ENCODE data around the gene STIM2.
"Not testable (repeated sequence)": the region's sequence is repeated elsewhere in the genome, so short reads cannot be mapped to it uniquely, and the experiment has no call there.

STIM2 gene

DNA sequence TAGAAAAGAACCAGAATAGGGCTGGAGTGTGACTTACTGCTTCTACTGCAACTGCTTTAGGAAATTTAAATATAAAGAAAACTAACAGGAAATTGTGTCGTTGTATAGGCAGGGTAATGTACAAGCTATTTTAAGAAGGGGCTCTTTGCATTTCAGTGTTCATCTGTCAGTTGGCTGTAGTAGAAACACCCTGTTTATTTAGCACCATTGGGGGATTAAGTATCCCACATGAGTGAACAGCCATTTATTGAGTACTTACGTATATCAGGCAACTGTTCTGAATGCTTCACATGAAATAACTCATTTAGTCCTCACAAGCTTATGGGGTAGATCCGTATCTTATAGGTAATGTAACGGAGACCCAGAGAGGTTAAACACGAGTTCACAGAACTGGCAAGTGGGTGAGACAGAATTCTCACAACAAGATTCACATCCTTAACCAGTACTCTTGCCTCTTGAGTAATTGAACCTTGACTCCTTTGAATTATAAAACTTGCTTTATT, 23.9 kb downstream of the STIM2 start:
- no peaks in the 10 kb centered on the region for H3K27me3 ChIP-seq (ENCODE audit: control insufficient read depth, insufficient read depth, low read length)
- H3K27ac ChIP-seq (ENCODE audit: low read depth, low read length) = no peak overlapping the region
- H3K4me3 ChIP-seq (ENCODE audit: low read depth, low read length) = no peak overlapping the region
- H3K9ac ChIP-seq (ENCODE audit: low read depth, low read length) = 0 out of 2 replicates have a peak overlapping the region, but pooled peaks have one; percentile 17
- no peaks in the 10 kb centered on the region for H3K36me3 ChIP-seq (ENCODE audit: control insufficient read depth, insufficient read depth, low read length)
- peaks cover 13% of the 10 kb centered on the region for H3K4me1 ChIP-seq (ENCODE audit: control insufficient read depth, insufficient read depth, low read length)
- H3K9me3 ChIP-seq (ENCODE audit: control insufficient read depth, insufficient read depth, low read length) = no peaks in the 10 kb centered on the region

DNA sequence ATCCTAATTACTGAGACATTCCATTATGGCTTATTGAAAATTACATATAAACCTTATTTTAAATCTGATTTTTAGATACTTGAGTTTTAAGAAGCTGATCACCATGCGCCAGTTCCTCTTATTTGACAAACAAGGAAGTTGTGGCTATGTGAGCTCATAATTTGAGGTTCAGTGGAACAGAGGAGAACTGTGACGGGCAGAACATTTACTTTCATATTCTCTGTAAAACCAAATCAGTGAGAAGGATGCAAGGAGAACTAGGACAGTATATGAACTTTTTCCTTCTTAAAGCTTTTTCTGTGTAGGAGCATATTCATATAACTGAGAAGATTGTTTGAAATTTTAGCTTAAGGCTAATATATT, 25.3 kb downstream of the STIM2 start:
- no peaks in the 10 kb centered on the region for H3K36me3 ChIP-seq (ENCODE audit: control insufficient read depth, insufficient read depth, low read length)
- no peak overlapping the region for H3K9ac ChIP-seq (ENCODE audit: low read depth, low read length)
- peaks cover 13% of the 10 kb centered on the region for H3K4me1 ChIP-seq (ENCODE audit: control insufficient read depth, insufficient read depth, low read length)
- no peaks in the 10 kb centered on the region for H3K9me3 ChIP-seq (ENCODE audit: control insufficient read depth, insufficient read depth, low read length)
- H3K4me3 ChIP-seq (ENCODE audit: low read depth, low read length) = no peak overlapping the region
- H3K27me3 ChIP-seq (ENCODE audit: control insufficient read depth, insufficient read depth, low read length) = no peaks in the 10 kb centered on the region
- no peak overlapping the region for H3K27ac ChIP-seq (ENCODE audit: low read depth, low read length)

DNA sequence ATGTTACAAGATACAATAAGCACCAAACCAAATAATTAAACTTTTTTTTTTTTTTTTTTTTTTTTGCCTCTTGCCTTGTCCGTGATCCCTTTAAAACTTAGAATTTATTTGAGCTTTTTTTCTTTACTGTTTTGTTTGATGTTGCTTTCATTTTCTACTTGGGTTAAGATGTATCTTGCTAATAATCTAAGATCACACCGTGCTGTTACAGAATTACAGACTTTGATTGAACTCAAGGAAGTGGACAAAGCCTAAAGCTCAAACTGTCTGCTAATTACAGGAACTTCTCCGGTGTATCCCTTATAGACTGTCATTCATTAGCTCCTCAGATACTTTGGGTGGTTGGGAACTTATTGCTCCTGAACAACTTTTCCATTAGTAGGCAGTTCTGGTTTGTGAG, 26.5 kb downstream of the STIM2 start:
- H3K36me3 ChIP-seq (ENCODE audit: control insufficient read depth, insufficient read depth, low read length) = no peaks in the 10 kb centered on the region
- H3K9ac ChIP-seq (ENCODE audit: low read depth, low read length) = no peak overlapping the region
- peaks cover 13% of the 10 kb centered on the region for H3K4me1 ChIP-seq (ENCODE audit: control insufficient read depth, insufficient read depth, low read length)
- no peaks in the 10 kb centered on the region for H3K9me3 ChIP-seq (ENCODE audit: control insufficient read depth, insufficient read depth, low read length)
- no peak overlapping the region for H3K27ac ChIP-seq (ENCODE audit: low read depth, low read length)
- no peak overlapping the region for H3K4me3 ChIP-seq (ENCODE audit: low read depth, low read length)
- no peaks in the 10 kb centered on the region for H3K27me3 ChIP-seq (ENCODE audit: control insufficient read depth, insufficient read depth, low read length)

DNA sequence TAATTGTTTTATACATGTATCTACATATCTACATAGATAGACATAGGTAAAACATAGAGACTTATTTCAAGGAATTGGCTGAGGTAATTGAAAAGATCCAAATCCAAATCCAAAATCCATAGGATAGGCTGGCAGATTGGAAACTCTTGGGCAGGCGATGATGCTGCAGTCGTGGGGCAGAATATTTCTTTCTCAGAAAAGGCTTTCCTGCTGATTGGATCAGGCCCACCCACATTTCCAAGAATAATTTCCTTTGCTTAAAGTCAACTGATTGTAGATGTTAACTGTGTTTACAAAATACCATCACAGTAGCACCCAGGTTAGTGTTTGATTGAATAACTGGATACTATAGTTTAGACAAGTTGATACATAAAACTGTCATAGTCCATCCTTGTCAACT, 27.2 kb downstream of the STIM2 start:
- no peak overlapping the region for H3K9ac ChIP-seq (ENCODE audit: low read depth, low read length)
- H3K4me3 ChIP-seq (ENCODE audit: low read depth, low read length) = no peak overlapping the region
- no peak overlapping the region for H3K27ac ChIP-seq (ENCODE audit: low read depth, low read length)
- no peaks in the 10 kb centered on the region for H3K9me3 ChIP-seq (ENCODE audit: control insufficient read depth, insufficient read depth, low read length)
- H3K4me1 ChIP-seq (ENCODE audit: control insufficient read depth, insufficient read depth, low read length) = peaks cover 13% of the 10 kb centered on the region
- H3K27me3 ChIP-seq (ENCODE audit: control insufficient read depth, insufficient read depth, low read length) = no peaks in the 10 kb centered on the region
- H3K36me3 ChIP-seq (ENCODE audit: control insufficient read depth, insufficient read depth, low read length) = no peaks in the 10 kb centered on the region

DNA sequence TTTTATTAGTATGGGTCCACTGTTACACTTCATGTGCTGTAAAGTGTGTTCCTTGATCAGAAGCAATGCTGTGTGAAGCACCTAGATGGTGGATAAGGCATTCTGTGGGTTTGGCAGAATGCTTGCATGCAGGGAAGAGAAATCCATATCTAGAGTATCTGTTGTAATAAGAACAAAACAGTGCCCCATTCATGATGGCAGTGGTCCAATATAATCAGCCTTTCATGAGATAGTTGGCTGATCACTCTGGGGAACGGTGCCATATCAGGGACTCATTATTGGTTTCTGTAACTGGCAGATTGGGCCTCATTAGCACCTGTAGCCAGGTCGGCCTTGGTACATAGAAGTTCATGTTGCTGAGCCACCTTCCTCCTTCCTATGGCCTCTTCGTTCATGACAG, 28.7 kb downstream of the STIM2 start:
- Histone ChIP-seq H3K27me3 (ENCODE audit: control insufficient read depth, insufficient read depth, low read length) (no peaks in the 10 kb centered on the region), H3K9me3 (ENCODE audit: control insufficient read depth, insufficient read depth, low read length) (no peaks in the 10 kb centered on the region), H3K36me3 (ENCODE audit: control insufficient read depth, insufficient read depth, low read length) (no peaks in the 10 kb centered on the region), H3K27ac (ENCODE audit: low read depth, low read length) (no peak overlapping the region), H3K4me3 (ENCODE audit: low read depth, low read length) (no peak overlapping the region), H3K9ac (ENCODE audit: low read depth, low read length) (no peak overlapping the region), H3K4me1 (ENCODE audit: control insufficient read depth, insufficient read depth, low read length) (peaks cover 6% of the 10 kb centered on the region; the same call in 1 of the 2 replicates)

DNA sequence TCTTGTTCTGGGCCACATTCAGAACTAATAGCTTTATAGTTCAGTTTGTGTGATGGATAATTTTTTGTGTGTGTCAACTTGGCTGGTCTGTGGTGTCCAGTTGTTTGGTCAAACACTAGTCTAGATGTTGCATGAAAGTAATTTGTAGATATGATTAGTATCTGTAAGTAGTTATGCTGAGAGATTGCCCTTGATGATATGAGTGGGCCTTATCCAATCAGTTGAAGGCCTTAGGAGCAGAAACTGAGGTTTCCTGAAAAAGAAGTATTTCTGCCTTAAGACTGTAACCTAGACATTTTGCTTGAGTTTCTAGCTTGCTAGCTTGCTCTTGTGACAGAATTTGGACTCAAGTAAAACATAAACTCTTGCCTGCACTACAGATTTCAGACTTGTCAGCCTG, 30.4 kb downstream of the STIM2 start:
- Histone ChIP-seq H3K27me3 (ENCODE audit: control insufficient read depth, insufficient read depth, low read length) (no peaks in the 10 kb centered on the region), H3K9me3 (ENCODE audit: control insufficient read depth, insufficient read depth, low read length) (no peaks in the 10 kb centered on the region), H3K4me3 (ENCODE audit: low read depth, low read length) (no peak overlapping the region), H3K9ac (ENCODE audit: low read depth, low read length) (no peak overlapping the region), H3K36me3 (ENCODE audit: control insufficient read depth, insufficient read depth, low read length) (no peaks in the 10 kb centered on the region), H3K27ac (ENCODE audit: low read depth, low read length) (no peak overlapping the region), H3K4me1 (ENCODE audit: control insufficient read depth, insufficient read depth, low read length) (no peaks in the 10 kb centered on the region)

DNA sequence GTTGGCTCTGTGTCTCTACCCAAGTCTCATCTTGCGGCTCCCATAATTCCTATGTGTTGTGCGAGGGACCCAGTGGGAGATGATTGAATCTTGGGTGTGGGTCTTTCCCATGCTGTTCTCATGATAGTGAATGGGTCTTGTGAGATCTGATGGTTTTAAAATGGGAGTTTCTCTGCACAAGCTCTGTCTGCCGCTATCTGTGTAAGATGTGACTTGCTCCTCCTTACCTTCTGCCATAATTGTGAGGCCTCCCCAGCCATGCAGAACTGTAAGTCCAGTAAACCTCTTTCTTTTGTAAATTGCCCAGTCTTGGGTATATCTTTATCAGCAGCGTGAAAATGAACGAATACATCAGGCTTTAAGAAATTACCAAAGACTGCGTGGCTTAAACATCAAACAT, 31.2 kb downstream of the STIM2 start:
- H3K9me3 ChIP-seq (ENCODE audit: control insufficient read depth, insufficient read depth, low read length) = no peaks in the 10 kb centered on the region
- no peaks in the 10 kb centered on the region for H3K27me3 ChIP-seq (ENCODE audit: control insufficient read depth, insufficient read depth, low read length)
- H3K9ac ChIP-seq (ENCODE audit: low read depth, low read length) = no peak overlapping the region
- H3K4me3 ChIP-seq (ENCODE audit: low read depth, low read length) = no peak overlapping the region
- no peaks in the 10 kb centered on the region for H3K36me3 ChIP-seq (ENCODE audit: control insufficient read depth, insufficient read depth, low read length)
- H3K4me1 ChIP-seq (ENCODE audit: control insufficient read depth, insufficient read depth, low read length) = no peaks in the 10 kb centered on the region
- H3K27ac ChIP-seq (ENCODE audit: low read depth, low read length) = no peak overlapping the region

DNA sequence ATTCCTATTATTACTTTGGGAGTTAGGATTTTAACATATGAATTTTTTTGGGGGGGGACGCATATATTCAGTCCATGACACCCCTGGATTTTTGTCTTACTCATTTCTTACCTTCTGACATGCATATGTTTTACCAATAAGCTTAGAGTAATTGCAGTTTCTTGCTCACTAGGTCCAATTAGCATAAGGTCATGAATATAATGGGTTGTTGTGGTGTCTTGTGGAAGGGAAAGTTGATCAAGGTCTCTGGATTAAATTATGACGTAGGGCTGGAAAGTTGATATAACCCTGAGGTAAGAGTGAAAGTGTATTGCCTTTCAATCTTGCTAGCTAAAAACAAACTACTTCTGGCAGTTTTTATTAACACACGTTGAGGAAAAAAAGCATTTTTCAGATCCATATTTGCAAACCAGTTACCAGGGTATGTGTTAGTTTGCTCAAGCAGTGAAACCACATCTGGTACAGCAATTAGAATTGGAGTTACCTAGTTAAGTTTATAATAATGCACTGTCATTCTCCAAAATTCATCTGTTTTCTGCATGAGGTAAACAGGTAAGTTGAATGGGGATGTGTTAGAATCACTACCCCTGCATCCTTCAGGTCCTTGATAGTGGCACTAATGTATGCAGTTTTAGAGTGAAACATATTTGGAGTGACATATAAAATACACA, 32.0 kb downstream of the STIM2 start:
- no peaks in the 10 kb centered on the region for H3K36me3 ChIP-seq (ENCODE audit: control insufficient read depth, insufficient read depth, low read length)
- no peak overlapping the region for H3K4me3 ChIP-seq (ENCODE audit: low read depth, low read length)
- no peaks in the 10 kb centered on the region for H3K4me1 ChIP-seq (ENCODE audit: control insufficient read depth, insufficient read depth, low read length)
- no peaks in the 10 kb centered on the region for H3K9me3 ChIP-seq (ENCODE audit: control insufficient read depth, insufficient read depth, low read length)
- no peaks in the 10 kb centered on the region for H3K27me3 ChIP-seq (ENCODE audit: control insufficient read depth, insufficient read depth, low read length)
- H3K9ac ChIP-seq (ENCODE audit: low read depth, low read length) = no peak overlapping the region
- H3K27ac ChIP-seq (ENCODE audit: low read depth, low read length) = no peak overlapping the region

DNA sequence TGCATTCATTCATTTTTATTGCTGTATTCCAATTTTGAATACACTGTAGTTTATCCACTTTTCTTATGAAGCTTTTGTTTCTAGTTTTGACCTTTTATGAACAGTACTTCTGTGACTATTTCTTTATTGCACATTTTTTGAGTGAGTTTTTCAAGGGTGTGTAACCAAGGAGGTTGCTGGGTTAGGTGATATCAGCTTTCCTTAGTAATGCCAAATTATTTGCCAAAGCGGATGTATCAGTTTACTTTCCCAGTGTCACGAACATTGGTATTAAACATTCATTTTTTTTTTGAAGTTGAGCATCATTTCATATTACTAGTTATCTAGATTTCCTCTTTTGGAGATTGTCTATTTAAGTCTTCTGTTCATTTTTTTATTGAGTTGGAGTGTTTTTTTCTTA, 32.9 kb downstream of the STIM2 start:
- Histone ChIP-seq H3K27ac (ENCODE audit: low read depth, low read length) (no peak overlapping the region), H3K36me3 (ENCODE audit: control insufficient read depth, insufficient read depth, low read length) (no peaks in the 10 kb centered on the region), H3K9ac (ENCODE audit: low read depth, low read length) (no peak overlapping the region), H3K9me3 (ENCODE audit: control insufficient read depth, insufficient read depth, low read length) (no peaks in the 10 kb centered on the region), H3K4me1 (ENCODE audit: control insufficient read depth, insufficient read depth, low read length) (no peaks in the 10 kb centered on the region), H3K4me3 (ENCODE audit: low read depth, low read length) (no peak overlapping the region), H3K27me3 (ENCODE audit: control insufficient read depth, insufficient read depth, low read length) (no peaks in the 10 kb centered on the region)

DNA sequence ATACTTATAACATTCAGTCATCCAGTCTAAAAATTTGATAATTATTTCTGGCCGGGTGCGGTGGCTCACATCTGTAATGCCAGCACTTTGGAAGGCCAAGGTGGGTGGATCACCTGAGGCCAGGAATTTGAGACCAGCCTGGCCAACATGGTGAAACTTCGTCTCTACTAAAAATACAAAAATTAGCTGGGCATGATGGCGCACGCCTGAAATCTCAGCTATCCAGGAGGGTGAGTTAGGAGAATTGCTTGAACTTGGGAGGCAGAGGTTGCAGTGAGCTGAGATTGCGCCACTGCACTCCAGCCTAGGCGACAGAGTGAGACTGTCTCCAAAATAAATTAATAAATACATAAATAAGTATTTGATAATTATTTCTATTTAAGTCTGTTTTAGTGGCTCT, 34.2 kb downstream of the STIM2 start:
- not testable (repeated sequence) for H3K9ac ChIP-seq (ENCODE audit: low read depth, low read length); H3K4me1 ChIP-seq (ENCODE audit: control insufficient read depth, insufficient read depth, low read length); H3K4me3 ChIP-seq (ENCODE audit: low read depth, low read length); H3K36me3 ChIP-seq (ENCODE audit: control insufficient read depth, insufficient read depth, low read length); H3K27me3 ChIP-seq (ENCODE audit: control insufficient read depth, insufficient read depth, low read length); H3K27ac ChIP-seq (ENCODE audit: low read depth, low read length); H3K9me3 ChIP-seq (ENCODE audit: control insufficient read depth, insufficient read depth, low read length)

DNA sequence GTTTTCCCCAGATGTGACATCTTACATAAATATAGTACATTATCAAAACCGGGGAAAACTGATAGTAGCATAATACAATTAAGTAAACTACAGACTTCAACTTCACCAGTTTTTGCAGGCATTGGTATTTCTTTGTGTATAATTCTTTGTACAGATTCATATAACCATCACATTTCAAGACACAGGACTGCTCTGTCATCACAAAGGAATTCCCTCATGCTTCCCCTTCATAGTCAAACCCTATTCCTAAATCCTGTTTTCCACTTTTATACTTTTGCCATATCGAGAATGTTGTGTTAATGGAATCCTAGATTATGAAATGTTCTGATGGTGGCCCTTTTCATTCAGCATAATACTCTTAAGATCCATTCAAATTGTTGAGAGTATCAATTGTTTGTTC, 36.0 kb downstream of the STIM2 start:
- Histone ChIP-seq H3K27me3 (ENCODE audit: control insufficient read depth, insufficient read depth, low read length) (no peaks in the 10 kb centered on the region), H3K27ac (ENCODE audit: low read depth, low read length) (no peak overlapping the region), H3K9me3 (ENCODE audit: control insufficient read depth, insufficient read depth, low read length) (no peaks in the 10 kb centered on the region), H3K4me3 (ENCODE audit: low read depth, low read length) (no peak overlapping the region), H3K4me1 (ENCODE audit: control insufficient read depth, insufficient read depth, low read length) (0 out of 2 replicates have a peak, but pooled peaks cover 5% of the 10 kb centered on the region), H3K36me3 (ENCODE audit: control insufficient read depth, insufficient read depth, low read length) (no peaks in the 10 kb centered on the region), H3K9ac (ENCODE audit: low read depth, low read length) (no peak overlapping the region)

All from HUES48 (cell line).